SK-N-SH (cell line): ENCODE results near the gene PRICKLE1. TPM values are rescaled to one million over a fixed set of nuclear protein-coding genes. Genes with fewer than 3 reads are reported as not detected.

Source experiments
- CTCF ChIA-PET: fragments of 300-600, 350-600 bp; formaldehyde crosslinking; extraction: SDS; loops from one replicate; lab custom pipeline; 2021; lab: Yijun Ruan, JAX
- POLR2A ChIA-PET: fragments of 350-600 bp; sonication (Branson Sonifier 250); formaldehyde crosslinking; extraction: SDS; loops from one replicate; lab custom pipeline; 2020; ENCODE audit warnings: antibody characterized with exemption, inconsistent platforms; lab: Yijun Ruan, JAX
- DNase-seq: peaks from one replicate; pipeline ENCODE4 v3.0.0; 2012
- H2AFZ ChIP-seq: fragments of 200-600 bp; sonication (generic); 2 replicates; pipeline ENCODE4 v1.8.1; 2016; ENCODE audit warnings: antibody characterized with exemption, mild to moderate bottlenecking, low read depth
- H3F3A ChIP-seq: fragments of 200-600 bp; sonication (generic); replicated peaks from 2 replicates; pipeline ENCODE3; 2016; ENCODE audit warnings: antibody characterized with exemption, mild to moderate bottlenecking; ENCODE audit not compliant: insufficient read depth
- H3K27ac ChIP-seq, 2 experiments: fragments of 200-500 bp in 1 of 2; fragments of 200-600 bp in 1 of 2; sonication (Bioruptor generic) in 1 of 2; sonication (generic), shearing (Covaris generic) in 1 of 2; 2 replicates each; pipeline versions ENCODE4 v1.5.1 to v1.6.1; 2014 to 2016; ENCODE audit warnings: low read depth in 2 of 2, inconsistent platforms in 1 of 2, low read length in 1 of 2, mild to moderate bottlenecking in 1 of 2, mixed read lengths in 1 of 2
- H3K27me3 ChIP-seq: fragments of 200-600 bp; sonication (generic), shearing (Covaris generic); 2 replicates; pipeline ENCODE4 v1.6.1; 2016; ENCODE audit warnings: mixed run types; ENCODE audit not compliant: insufficient read depth
- H3K36me3 ChIP-seq, 2 experiments: fragments of 200-500 bp in 1 of 2; fragments of 200-600 bp in 1 of 2; sonication (Bioruptor generic) in 1 of 2; sonication (generic) in 1 of 2; replicated peaks in 1 of 2; 2 replicates each; pipeline versions ENCODE3 to v1.5.1; 2014 to 2016; ENCODE audit warnings: low read length in 1 of 2, mild to moderate bottlenecking in 1 of 2; ENCODE audit not compliant: insufficient read depth in 2 of 2, control insufficient read depth in 1 of 2
- H3K4me1 ChIP-seq, 2 experiments: fragments of 200-500 bp in 1 of 2; fragments of 200-600 bp in 1 of 2; sonication (Bioruptor generic) in 1 of 2; sonication (generic), shearing (Covaris generic) in 1 of 2; 2 replicates each; pipeline versions ENCODE4 v1.5.1 to v1.6.1; 2014 to 2016; ENCODE audit warnings: low read depth in 1 of 2, low read length in 1 of 2, mixed run types in 1 of 2; ENCODE audit not compliant: insufficient read depth in 2 of 2, control insufficient read depth in 1 of 2
- H3K4me2 ChIP-seq: fragments of 200-600 bp; sonication (generic), shearing (Covaris generic); 2 replicates; pipeline ENCODE4 v1.6.1; 2017; ENCODE audit warnings: mixed run types
- H3K4me3 ChIP-seq, 2 experiments: fragments of 200-500 bp in 1 of 2; fragments of 200-600 bp in 1 of 2; sonication (Bioruptor generic) in 1 of 2; sonication (generic), shearing (Covaris generic) in 1 of 2; 2 replicates each; pipeline versions ENCODE4 v1.5.1 to v1.8.1; 2014 to 2016; ENCODE audit warnings: low read depth in 2 of 2, inconsistent platforms in 1 of 2, low read length in 1 of 2, mild to moderate bottlenecking in 1 of 2, mixed read lengths in 1 of 2, moderate library complexity in 1 of 2
- H3K79me2 ChIP-seq: fragments of 200-600 bp; sonication (generic); 2 replicates; pipeline ENCODE4 v1.8.1; 2017; ENCODE audit warnings: mild to moderate bottlenecking; ENCODE audit not compliant: insufficient read depth
- H3K9ac ChIP-seq: fragments of 200-600 bp; sonication (generic); 2 replicates; pipeline ENCODE4 v1.6.1; 2017; ENCODE audit warnings: mixed run types
- H3K9me2 ChIP-seq: fragments of 200-600 bp; sonication (generic); 2 replicates; pipeline ENCODE4 v1.6.1; 2017; ENCODE audit warnings: mixed run types
- H3K9me3 ChIP-seq: fragments of 200-600 bp; sonication (generic); 2 replicates; pipeline ENCODE4 v1.6.1; 2017; ENCODE audit warnings: mixed run types, mild to moderate bottlenecking, moderate library complexity
- H4K20me1 ChIP-seq: fragments of 200-600 bp; sonication (generic); 2 replicates; pipeline ENCODE4 v1.6.1; 2017; ENCODE audit warnings: mild to moderate bottlenecking, mixed run types; ENCODE audit not compliant: insufficient read depth
- CHD2 ChIP-seq: fragments of 150-350 bp; IDR thresholded peaks from 2 replicates; pipeline ENCODE4 v1.6.1; 2018; ENCODE audit warnings: low read length; ENCODE audit not compliant: partially characterized antibody
- ELF1 ChIP-seq: IDR thresholded peaks from 2 replicates; pipeline ENCODE4 v1.4.0; 2012
- FOXJ3 ChIP-seq: sonication (generic); formaldehyde crosslinking; IDR thresholded peaks from 2 replicates; pipeline ENCODE4 v1.5.1; 2020; ENCODE audit warnings: mild to moderate bottlenecking, missing genetic modification reagents
- NFIC ChIP-seq: IDR thresholded peaks from 2 replicates; pipeline ENCODE4 v1.4.0; 2012; ENCODE audit warnings: borderline replicate concordance
- NRF1 ChIP-seq: IDR thresholded peaks from 2 replicates; pipeline ENCODE4 v1.6.1; 2012; ENCODE audit warnings: low read depth, mild to moderate bottlenecking, low read length
- RFX5 ChIP-seq: IDR thresholded peaks from 2 replicates; pipeline ENCODE4 v1.6.1; 2012; ENCODE audit warnings: mild to moderate bottlenecking, improper control_type of control experiment, low read length
- TAF1 ChIP-seq: IDR thresholded peaks from 2 replicates; pipeline ENCODE4 v1.6.1; 2012; ENCODE audit warnings: low read depth, mild to moderate bottlenecking, low read length, moderate library complexity, borderline replicate concordance
- TCF12 ChIP-seq: IDR thresholded peaks from 2 replicates; pipeline ENCODE4 v1.4.0; 2012
- WGBS: methylation state at CpG from one replicate; pipeline ENCODE4 v1.1.6; 2017; ENCODE audit warnings: low lambda C conversion rate; 5-methylcytosine and 5-hydroxymethylcytosine counted together
- polyA plus RNA-seq, 3 experiments: library from polyadenylated mRNA; depleted of rRNA; stranded (reverse); fragments of >200 nt; gene quantifications; 2 replicates each; pipeline ENCODE4 v1.2.3, GENCODE V29; 2012
- TF ChIP-seq, protein P1 (sequence below): IDR thresholded peaks from 2 replicates; pipeline ENCODE4 v1.4.0; 2012; ENCODE audit warnings: low read depth, borderline replicate concordance
- TF ChIP-seq, protein P2 (sequence below): IDR thresholded peaks from 2 replicates; pipeline ENCODE4 v1.4.0; 2012; ENCODE audit warnings: low read depth, borderline replicate concordance

Gene PRICKLE1
- polyA plus RNA-seq, 1 of the 3 experiments (the other 2 are of a cell fraction), result 1.2 TPM

DNA sequence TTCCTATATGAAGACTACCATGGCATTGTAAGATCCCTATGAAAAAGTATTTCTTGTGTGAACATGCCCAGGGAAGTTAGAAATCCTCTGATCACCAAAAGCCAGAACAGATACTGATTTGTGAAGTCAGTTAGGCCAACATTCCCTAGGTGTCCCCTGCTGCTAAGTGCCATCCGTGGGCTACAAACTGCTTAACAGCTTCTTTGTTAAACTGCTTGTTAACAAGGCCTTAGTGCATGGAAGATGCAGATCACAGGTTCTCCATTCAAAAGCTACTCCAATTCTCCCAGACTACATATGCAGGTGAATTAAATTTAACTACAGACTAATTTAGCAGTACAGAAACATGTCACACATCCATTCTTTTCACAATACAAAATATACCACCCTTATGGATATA, 108.2 kb downstream of the PRICKLE1 start:
- Histone ChIP-seq H3K4me3 (no peak overlapping the region), H3F3A (peaks cover 3% of the 10 kb centered on the region), H3K79me2 (no peaks in the 10 kb centered on the region), H3K9ac (no peak overlapping the region), H2AFZ (no peak overlapping the region), H3K4me2 (no peak overlapping the region), H3K9me3 (no peaks in the 10 kb centered on the region), H4K20me1 (no peaks in the 10 kb centered on the region), H3K9me2 (no peaks in the 10 kb centered on the region), H3K27ac (no peak overlapping the region), H3K36me3 (no peaks in the 10 kb centered on the region), H3K4me1 (peaks cover 0 to 10% of the 10 kb centered on the region in 2 experiments; a peak in 2 of 4 replicates), H3K27me3 (peaks cover 13% of the 10 kb centered on the region; the same call in 1 of the 2 replicates)
- POLR2A ChIA-PET, result no interaction called here
- no peak for TF ChIP-seq CHD2
- CTCF ChIA-PET, result interaction anchor here (1.2 to 7.4 kb wide), 13 partner anchors 11 to 857 kb away, joined by 3 to 206 read pairs (median 14); no protein-coding TSS in a partner anchor
- no peak for DNase-seq
- 88% methylated on average over 1 of the region's 1 CpG for WGBS

DNA sequence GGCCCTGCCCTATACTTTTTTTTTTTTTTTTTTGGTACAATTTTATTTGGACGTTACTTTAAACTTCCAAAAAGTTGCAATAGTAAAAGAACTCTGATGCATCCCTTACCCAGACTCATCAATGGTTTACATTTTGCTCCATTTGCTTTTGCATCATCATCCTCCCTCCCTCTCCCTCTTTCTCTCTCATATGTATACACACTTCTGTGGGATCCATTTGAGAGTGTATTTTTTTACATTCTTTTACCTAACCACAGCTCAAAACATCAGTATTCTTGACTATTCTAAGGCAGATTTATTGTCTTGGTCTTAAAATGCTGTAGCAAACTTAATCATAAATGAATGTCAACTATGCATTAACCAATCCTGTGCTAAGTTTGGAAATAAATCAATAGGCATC, 111.6 kb downstream of the PRICKLE1 start:
- H2AFZ ChIP-seq, result no peak overlapping the region
- H3K27ac ChIP-seq, result no peak overlapping the region
- TF ChIP-seq FOXJ3 (no peak), TCF12 (no peak), NRF1 (no peak), NFIC (no peak), TAF1 (no peak), ELF1 (no peak), RFX5 (no peak)
- TF ChIP-seq, protein P1, sequence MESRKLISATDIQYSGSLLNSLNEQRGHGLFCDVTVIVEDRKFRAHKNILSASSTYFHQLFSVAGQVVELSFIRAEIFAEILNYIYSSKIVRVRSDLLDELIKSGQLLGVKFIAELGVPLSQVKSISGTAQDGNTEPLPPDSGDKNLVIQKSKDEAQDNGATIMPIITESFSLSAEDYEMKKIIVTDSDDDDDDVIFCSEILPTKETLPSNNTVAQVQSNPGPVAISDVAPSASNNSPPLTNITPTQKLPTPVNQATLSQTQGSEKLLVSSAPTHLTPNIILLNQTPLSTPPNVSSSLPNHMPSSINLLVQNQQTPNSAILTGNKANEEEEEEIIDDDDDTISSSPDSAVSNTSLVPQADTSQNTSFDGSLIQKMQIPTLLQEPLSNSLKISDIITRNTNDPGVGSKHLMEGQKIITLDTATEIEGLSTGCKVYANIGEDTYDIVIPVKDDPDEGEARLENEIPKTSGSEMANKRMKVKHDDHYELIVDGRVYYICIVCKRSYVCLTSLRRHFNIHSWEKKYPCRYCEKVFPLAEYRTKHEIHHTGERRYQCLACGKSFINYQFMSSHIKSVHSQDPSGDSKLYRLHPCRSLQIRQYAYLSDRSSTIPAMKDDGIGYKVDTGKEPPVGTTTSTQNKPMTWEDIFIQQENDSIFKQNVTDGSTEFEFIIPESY, result no peak
- TF ChIP-seq, protein P2, sequence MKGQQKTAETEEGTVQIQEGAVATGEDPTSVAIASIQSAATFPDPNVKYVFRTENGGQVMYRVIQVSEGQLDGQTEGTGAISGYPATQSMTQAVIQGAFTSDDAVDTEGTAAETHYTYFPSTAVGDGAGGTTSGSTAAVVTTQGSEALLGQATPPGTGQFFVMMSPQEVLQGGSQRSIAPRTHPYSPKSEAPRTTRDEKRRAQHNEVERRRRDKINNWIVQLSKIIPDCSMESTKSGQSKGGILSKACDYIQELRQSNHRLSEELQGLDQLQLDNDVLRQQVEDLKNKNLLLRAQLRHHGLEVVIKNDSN, result no peak
- TF ChIP-seq, all 33 proteins: peak for 0
- Histone ChIP-seq H3K9me2 (no peaks in the 10 kb centered on the region), H3K9me3 (no peaks in the 10 kb centered on the region), H3K9ac (no peak overlapping the region), H3K4me2 (no peak overlapping the region), H3K79me2 (no peaks in the 10 kb centered on the region), H3K4me3 (no peak overlapping the region), H3K27me3 (no peaks in the 10 kb centered on the region), H3K4me1 (peaks cover 0 to 5% of the 10 kb centered on the region in 2 experiments; a peak in 1 of 4 replicates), H4K20me1 (no peaks in the 10 kb centered on the region), H3F3A (no peaks in the 10 kb centered on the region), H3K36me3 (no peaks in the 10 kb centered on the region)
- WGBS, result 58% methylated on average over 1 of the region's 1 CpG
- ChIA-PET CTCF (no interaction called here), POLR2A (no interaction called here)
- DNase-seq, result no peak
